Adrenal gland (tissue), 5 donors: ENCODE data around the gene MROH7.

Experiments
- CTCF ChIP-seq, 6 experiments: fragments of 450-650 bp in 4 of 6; fragments of 200-600 bp in 2 of 6; sonication (generic) in 1 of 6; IDR thresholded peaks; 1 replicate in 5 of 6; 2 replicates in 1 of 6; pipeline versions ENCODE4 v1.5.1 to v1.8.0; 2016 to 2021; ENCODE audit warnings: antibody characterized with exemption in 6 of 6, mild to moderate bottlenecking in 2 of 6, moderate library complexity in 1 of 6
- POLR2A ChIP-seq, 2 donors: fragments of 450-650 bp; IDR thresholded peaks; one replicate each; pipeline ENCODE4 v1.6.1; 2017; ENCODE audit warnings: antibody characterized with exemption in 2 of 2, mild to moderate bottlenecking in 2 of 2, moderate library complexity in 1 of 2
- donor health status: DM: no; HTN: no; CAD: no.

- TF ChIP-seq CTCF (IDR thresholded peaks at IDR 0.05): no peak
- TF ChIP-seq POLR2A (IDR thresholded peaks at IDR 0.05): no peak
Observed at GRCh38 chr1:54699936-54700525, 58.4 kb downstream of the MROH7 start.
